GM12878 (cell line): ENCODE measurements around the gene VMP1. TPM values are rescaled to one million over a fixed set of nuclear protein-coding genes. Genes with fewer than 3 reads are reported as not detected.

Experiments
- ASH2L ChIP-seq: fragments of 300-600, 200-600 bp; sonication (generic); IDR thresholded peaks from 2 replicates; pipeline ENCODE4 v1.6.1; 2017; ENCODE audit warnings: low read depth, mild to moderate bottlenecking, borderline replicate concordance
- BMI1 ChIP-seq: fragments of 450-650 bp; IDR thresholded peaks from 2 replicates; pipeline ENCODE4 v1.6.1; 2016; ENCODE audit warnings: mild to moderate bottlenecking, moderate library complexity, borderline replicate concordance
- CBX3 ChIP-seq: fragments of 200-600 bp; sonication (generic); IDR thresholded peaks from 2 replicates; pipeline ENCODE4 v1.6.1; 2016; ENCODE audit warnings: low read depth, borderline replicate concordance
- CREM ChIP-seq: IDR thresholded peaks from 2 replicates; pipeline ENCODE4 v1.6.1; 2014; ENCODE audit warnings: antibody characterized with exemption, low read depth
- EP300 ChIP-seq, 2 experiments: fragments of 150-350 bp in 1 of 2; IDR thresholded peaks; 2 replicates each; pipeline ENCODE4 v1.6.1; 2011 to 2012; ENCODE audit warnings: low read depth in 2 of 2, low read length in 2 of 2, borderline replicate concordance in 1 of 2, improper control_type of control experiment in 1 of 2, inconsistent platforms in 1 of 2; ENCODE audit not compliant: control insufficient read depth in 1 of 2
- HDAC2 ChIP-seq: fragments of 200-600 bp; sonication (generic); IDR thresholded peaks from 2 replicates; pipeline ENCODE4 v1.6.1; 2017
- HDGF ChIP-seq: fragments of 450-650 bp; IDR thresholded peaks from 2 replicates; pipeline ENCODE4 v1.6.1; 2016; ENCODE audit warnings: antibody characterized with exemption
- LARP7 ChIP-seq: fragments of 450-650 bp; IDR thresholded peaks from 2 replicates; pipeline ENCODE4 v1.6.1; 2017; ENCODE audit warnings: mild to moderate bottlenecking
- NR2F1 ChIP-seq: fragments of 450-650 bp; conservative IDR thresholded peaks from 2 replicates; pipeline ENCODE4 v1.6.1; 2017; ENCODE audit warnings: mild to moderate bottlenecking
- POU2F2 ChIP-seq: IDR thresholded peaks from 3 replicates; pipeline ENCODE4 v1.6.1; 2011; ENCODE audit warnings: low read depth, mild to moderate bottlenecking, low read length, borderline replicate concordance
- RAD21 ChIP-seq: IDR thresholded peaks from 2 replicates; pipeline ENCODE4 v1.6.1; 2011; ENCODE audit warnings: mild to moderate bottlenecking, low read depth, low read length, moderate library complexity; ENCODE audit not compliant: insufficient read depth
- RFX5 ChIP-seq: IDR thresholded peaks from 2 replicates; pipeline ENCODE4 v1.6.1; 2011; ENCODE audit warnings: low read depth, low read length, improper control_type of control experiment
- SPI1 ChIP-seq: IDR thresholded peaks from 2 replicates; pipeline ENCODE4 v1.6.1; 2011; ENCODE audit warnings: low read depth, mild to moderate bottlenecking, low read length, moderate library complexity, borderline replicate concordance; ENCODE audit not compliant: insufficient read depth
- SREBF1 ChIP-seq: IDR thresholded peaks from 2 replicates; pipeline ENCODE4 v1.6.1; 2012; ENCODE audit warnings: mild to moderate bottlenecking, low read length
- TAF1 ChIP-seq: IDR thresholded peaks from 2 replicates; pipeline ENCODE4 v1.6.1; 2011; ENCODE audit warnings: mild to moderate bottlenecking, low read depth, low read length, borderline replicate concordance
- TCF3 ChIP-seq: IDR thresholded peaks from 2 replicates; pipeline ENCODE4 v1.6.1; 2012; ENCODE audit warnings: low read depth, mild to moderate bottlenecking, low read length, borderline replicate concordance; ENCODE audit not compliant: insufficient read depth
- WRNIP1 ChIP-seq: IDR thresholded peaks from 2 replicates; pipeline ENCODE4 v1.6.1; 2011; ENCODE audit warnings: low read depth, low read length, improper control_type of control experiment, borderline replicate concordance
- polyA plus RNA-seq, 11 experiments: library from polyadenylated mRNA; depleted of rRNA in 4 of 11; unstranded in 6 of 11; stranded (reverse) in 5 of 11; fragments of >200 nt; fragmentation: Nextera tagmentation in 4 of 11; fragmentation: Illumina TruSeq in 1 of 11; extraction: Ambion mirVana in 4 of 11; extraction: Trizol in 1 of 11; gene quantifications; 1 replicate in 1 of 11; 2 replicates in 10 of 11; pipeline versions ENCODE4 v1.2.1 to v1.2.3, GENCODE V29; 2011 to 2016; ENCODE audit warnings: inconsistent platforms in 2 of 11, missing spikeins in 2 of 11, low read depth in 1 of 11
- total RNA-seq, 4 experiments: library from RNA; depleted of rRNA in 3 of 4; stranded (reverse); fragments of >200 nt in 3 of 4; fragmentation: Illumina TruSeq in 1 of 4; extraction: Trizol in 1 of 4; gene quantifications; 2 replicates each; pipeline versions ENCODE4 v1.2.1 to v1.2.3, GENCODE V29; 2013 to 2021
- TF ChIP-seq, protein P1 (sequence below): fragments of 450-650 bp; formaldehyde crosslinking; IDR thresholded peaks from 2 replicates; pipeline ENCODE4 v1.4.0; 2020; ENCODE audit warnings: mild to moderate bottlenecking, moderate library complexity
- TF ChIP-seq, protein P2 (sequence below): IDR thresholded peaks from 2 replicates; pipeline ENCODE4 v1.6.1; 2011; ENCODE audit warnings: borderline replicate concordance, low read depth, mild to moderate bottlenecking, moderate library complexity, low read length; ENCODE audit not compliant: insufficient read depth, poor library complexity, severe bottlenecking
- TF ChIP-seq, protein P3 (sequence below): fragments of 450-650 bp; IDR thresholded peaks from 2 replicates; pipeline ENCODE4 v1.6.1; 2018; ENCODE audit warnings: mild to moderate bottlenecking, low read depth, moderate library complexity; ENCODE audit not compliant: partially characterized antibody

Gene VMP1
- total and polyA plus RNA-seq, 10 of the 15 experiments (the other 5 are each of a cell fraction or from before 2014, with no cell fraction given), result 88.4 to 199 (median 132) TPM

GRCh38 chr17:59786536-59787319 is 79.3 kb downstream of the VMP1 start (continued):
- TF ChIP-seq, protein P1, sequence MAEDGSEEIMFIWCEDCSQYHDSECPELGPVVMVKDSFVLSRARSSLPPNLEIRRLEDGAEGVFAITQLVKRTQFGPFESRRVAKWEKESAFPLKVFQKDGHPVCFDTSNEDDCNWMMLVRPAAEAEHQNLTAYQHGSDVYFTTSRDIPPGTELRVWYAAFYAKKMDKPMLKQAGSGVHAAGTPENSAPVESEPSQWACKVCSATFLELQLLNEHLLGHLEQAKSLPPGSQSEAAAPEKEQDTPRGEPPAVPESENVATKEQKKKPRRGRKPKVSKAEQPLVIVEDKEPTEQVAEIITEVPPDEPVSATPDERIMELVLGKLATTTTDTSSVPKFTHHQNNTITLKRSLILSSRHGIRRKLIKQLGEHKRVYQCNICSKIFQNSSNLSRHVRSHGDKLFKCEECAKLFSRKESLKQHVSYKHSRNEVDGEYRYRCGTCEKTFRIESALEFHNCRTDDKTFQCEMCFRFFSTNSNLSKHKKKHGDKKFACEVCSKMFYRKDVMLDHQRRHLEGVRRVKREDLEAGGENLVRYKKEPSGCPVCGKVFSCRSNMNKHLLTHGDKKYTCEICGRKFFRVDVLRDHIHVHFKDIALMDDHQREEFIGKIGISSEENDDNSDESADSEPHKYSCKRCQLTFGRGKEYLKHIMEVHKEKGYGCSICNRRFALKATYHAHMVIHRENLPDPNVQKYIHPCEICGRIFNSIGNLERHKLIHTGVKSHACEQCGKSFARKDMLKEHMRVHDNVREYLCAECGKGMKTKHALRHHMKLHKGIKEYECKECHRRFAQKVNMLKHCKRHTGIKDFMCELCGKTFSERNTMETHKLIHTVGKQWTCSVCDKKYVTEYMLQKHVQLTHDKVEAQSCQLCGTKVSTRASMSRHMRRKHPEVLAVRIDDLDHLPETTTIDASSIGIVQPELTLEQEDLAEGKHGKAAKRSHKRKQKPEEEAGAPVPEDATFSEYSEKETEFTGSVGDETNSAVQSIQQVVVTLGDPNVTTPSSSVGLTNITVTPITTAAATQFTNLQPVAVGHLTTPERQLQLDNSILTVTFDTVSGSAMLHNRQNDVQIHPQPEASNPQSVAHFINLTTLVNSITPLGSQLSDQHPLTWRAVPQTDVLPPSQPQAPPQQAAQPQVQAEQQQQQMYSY, result no peak
- TF ChIP-seq RFX5 (peak; percentile 96), TCF3 (peak; percentile 81; the same call in 1 of the 2 replicates), POU2F2 (peak; percentile 84; the same call in 1 of the 3 replicates), CREM (peak; percentile 96), WRNIP1 (no peak), HDGF (peak; percentile 76; the same call in 1 of the 2 replicates), TAF1 (no peak), RAD21 (peak; percentile 33; the same call in 1 of the 2 replicates), SREBF1 (no peak), BMI1 (peak; percentile 86), ASH2L (no peak), EP300 (IDR thresholded peaks at IDR 0.05; ENCODE audit: borderline replicate concordance in 1 of 2, control insufficient read depth in 1 of 2, low read depth in 2 of 2, low read length in 2 of 2) (peak; percentile 98 to 99), SPI1 (no peak), HDAC2 (no peak), NR2F1 (peak; percentile 85), CBX3 (no peak), LARP7 (no peak)
- TF ChIP-seq, protein P2, sequence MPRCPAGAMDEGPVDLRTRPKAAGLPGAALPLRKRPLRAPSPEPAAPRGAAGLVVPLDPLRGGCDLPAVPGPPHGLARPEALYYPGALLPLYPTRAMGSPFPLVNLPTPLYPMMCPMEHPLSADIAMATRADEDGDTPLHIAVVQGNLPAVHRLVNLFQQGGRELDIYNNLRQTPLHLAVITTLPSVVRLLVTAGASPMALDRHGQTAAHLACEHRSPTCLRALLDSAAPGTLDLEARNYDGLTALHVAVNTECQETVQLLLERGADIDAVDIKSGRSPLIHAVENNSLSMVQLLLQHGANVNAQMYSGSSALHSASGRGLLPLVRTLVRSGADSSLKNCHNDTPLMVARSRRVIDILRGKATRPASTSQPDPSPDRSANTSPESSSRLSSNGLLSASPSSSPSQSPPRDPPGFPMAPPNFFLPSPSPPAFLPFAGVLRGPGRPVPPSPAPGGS, result peak; percentile 90
- TF ChIP-seq, protein P3, sequence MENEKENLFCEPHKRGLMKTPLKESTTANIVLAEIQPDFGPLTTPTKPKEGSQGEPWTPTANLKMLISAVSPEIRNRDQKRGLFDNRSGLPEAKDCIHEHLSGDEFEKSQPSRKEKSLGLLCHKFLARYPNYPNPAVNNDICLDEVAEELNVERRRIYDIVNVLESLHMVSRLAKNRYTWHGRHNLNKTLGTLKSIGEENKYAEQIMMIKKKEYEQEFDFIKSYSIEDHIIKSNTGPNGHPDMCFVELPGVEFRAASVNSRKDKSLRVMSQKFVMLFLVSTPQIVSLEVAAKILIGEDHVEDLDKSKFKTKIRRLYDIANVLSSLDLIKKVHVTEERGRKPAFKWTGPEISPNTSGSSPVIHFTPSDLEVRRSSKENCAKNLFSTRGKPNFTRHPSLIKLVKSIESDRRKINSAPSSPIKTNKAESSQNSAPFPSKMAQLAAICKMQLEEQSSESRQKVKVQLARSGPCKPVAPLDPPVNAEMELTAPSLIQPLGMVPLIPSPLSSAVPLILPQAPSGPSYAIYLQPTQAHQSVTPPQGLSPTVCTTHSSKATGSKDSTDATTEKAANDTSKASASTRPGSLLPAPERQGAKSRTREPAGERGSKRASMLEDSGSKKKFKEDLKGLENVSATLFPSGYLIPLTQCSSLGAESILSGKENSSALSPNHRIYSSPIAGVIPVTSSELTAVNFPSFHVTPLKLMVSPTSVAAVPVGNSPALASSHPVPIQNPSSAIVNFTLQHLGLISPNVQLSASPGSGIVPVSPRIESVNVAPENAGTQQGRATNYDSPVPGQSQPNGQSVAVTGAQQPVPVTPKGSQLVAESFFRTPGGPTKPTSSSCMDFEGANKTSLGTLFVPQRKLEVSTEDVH, result peak; percentile 66
